ENCODE data around the gene VWF. TPM values are rescaled to one million over a fixed set of nuclear protein-coding genes. Genes with fewer than 3 reads are reported as not detected.
A peak's percentile ranks its signal among the peaks of the same experiment; 100 is the strongest.
"Not testable (repeated sequence)": the region's sequence is repeated elsewhere in the genome, so short reads cannot be mapped to it uniquely, and the experiment has no call there.

The VWF gene
- polyA plus RNA-seq, 4 donors: 8.1 to 11.9 (median 11.0) TPM

DNA sequence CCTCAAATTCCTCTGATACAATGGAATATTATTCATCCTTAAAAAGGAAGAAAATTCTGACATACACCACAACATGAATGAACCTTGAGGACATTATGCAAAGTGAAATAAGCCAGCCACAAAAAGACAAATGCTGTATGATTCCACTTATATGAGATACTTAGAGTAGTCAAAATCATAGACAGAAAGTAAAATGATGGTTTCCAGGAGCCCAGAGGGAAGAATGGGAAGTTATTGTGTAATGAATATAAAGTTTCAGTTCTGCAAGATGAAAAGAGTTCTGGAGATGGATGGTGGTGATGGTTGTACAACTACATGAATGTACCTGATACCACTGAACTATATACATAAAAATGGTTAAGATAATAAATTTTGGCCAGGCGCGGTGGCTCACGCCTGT, 18.3 kb downstream of the VWF start:
- no peak for DNase-seq (ENCODE audit: low read depth in 4 of 4, low spot score in 2 of 4)

DNA sequence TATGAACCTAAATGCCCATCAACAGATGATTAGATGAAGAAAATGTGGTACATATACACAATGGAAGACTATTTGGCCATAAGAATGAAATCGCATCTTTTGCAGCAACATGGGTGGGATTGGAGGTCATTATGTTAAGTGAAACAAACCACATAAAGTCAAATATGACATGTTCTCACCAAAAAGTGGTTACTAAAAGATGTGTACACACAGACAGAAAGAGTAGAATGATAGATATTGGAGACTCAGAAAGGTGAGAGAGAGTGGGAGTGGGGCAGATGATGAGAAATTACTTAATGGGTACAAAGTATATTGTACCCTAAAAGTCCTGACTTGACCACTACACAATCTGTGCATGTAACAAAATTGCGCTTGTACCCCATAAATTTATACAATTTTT, 19.6 kb downstream of the VWF start:
- DNase-seq (ENCODE audit: low read depth in 4 of 4, low spot score in 2 of 4): no peak

DNA sequence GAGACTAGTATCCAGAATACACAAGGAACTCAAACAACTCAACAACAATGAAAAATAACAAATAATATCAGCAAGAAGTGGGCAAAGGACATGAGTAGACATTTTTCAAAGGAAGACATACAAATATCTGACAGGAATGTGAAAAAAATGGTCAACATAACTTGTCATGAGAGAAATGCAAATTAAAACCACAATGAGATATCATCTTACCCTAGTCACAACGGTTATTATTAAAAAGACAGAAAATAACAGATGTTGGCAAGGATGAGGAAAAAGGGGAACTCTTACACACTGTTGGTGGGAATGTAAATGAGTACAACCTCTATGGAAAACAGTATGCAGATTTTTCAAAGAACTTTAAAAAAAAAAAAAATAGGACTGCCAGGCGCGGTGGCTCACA, 20.4 kb downstream of the VWF start:
- DNase-seq (ENCODE audit: low read depth in 4 of 4, low spot score in 2 of 4): no peak

DNA sequence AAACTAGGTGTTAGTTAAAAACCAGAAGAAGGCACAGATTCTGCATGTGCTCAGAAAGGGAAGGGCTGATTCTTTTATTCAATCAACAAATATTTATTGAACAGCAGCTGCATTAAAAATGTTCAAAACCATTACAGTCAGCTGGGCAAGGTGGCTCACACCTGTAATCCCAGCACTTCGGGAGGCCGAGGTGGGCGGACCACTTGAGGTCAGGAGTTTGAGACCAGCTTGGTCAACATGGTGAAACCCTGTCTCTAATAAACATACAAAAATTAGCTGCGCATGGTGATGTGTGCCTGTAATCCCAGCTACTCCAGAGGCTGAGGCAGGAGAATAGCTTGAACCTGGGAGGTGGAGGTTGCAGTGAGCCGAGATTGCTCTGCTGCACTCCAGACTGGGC, 22.4 kb downstream of the VWF start:
- DNase-seq (ENCODE audit: low read depth in 4 of 4, low spot score in 2 of 4): not testable (repeated sequence)

DNA sequence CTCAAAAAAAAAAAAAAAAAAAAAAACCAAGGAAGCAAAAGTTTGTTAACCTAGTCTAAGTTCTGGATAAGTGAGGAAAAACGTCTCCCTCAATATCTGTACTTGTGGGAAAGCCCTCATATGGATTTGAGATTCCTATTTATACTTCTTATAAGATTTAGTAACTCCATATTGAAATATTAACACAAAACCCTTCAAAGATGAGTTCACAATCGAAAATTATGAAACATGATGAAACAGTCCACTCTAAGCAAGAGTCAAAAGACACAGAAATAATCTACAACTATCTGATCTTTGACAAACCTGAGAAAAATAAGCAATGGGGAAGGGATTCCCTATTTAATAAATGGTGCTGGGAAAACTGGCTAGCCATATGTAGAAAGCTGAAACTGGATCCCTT, 25.2 kb downstream of the VWF start:
- no peak for DNase-seq (ENCODE audit: low read depth in 4 of 4, low spot score in 2 of 4)

DNA sequence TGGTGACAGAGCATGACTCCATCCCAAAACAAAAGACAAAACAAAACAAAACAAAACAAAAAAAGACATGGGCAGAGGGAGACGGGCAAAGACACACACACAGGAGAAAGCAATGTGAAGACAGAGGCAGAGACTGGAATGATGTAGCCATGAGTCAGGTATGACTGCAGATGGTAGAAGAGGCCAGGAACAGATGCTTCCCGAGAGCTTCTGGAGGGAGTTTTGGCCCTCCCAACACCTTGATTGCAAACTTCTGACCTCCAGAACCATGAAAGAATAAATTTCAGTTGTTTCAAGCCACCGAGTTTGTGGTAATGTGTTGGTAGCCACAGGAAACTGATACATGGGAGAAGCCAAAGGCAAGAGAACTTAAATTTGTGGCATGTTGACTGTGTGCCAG, 27.1 kb downstream of the VWF start:
- DNase-seq (ENCODE audit: low read depth in 4 of 4, low spot score in 2 of 4): no peak

DNA sequence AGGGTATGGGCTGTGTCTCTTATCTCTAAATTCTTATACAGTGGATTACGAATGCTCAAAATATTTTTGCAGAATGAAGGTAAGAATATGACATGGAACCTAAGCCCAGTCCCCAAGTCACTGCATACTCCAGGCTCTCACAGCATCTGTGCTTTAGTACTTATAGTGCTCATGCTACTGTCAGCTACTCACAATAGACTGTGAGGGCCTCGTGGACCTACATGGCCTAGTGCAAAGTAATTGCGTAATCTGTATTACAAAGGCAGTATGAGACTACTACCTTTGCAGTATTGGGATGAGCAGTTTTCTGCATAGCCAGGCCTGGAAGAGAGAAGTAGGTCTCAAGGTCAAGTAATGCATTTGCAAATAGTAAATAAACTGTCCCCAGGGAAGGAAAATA, 27.9 kb downstream of the VWF start:
- DNase-seq (ENCODE audit: low read depth in 4 of 4, low spot score in 2 of 4): no peak

DNA sequence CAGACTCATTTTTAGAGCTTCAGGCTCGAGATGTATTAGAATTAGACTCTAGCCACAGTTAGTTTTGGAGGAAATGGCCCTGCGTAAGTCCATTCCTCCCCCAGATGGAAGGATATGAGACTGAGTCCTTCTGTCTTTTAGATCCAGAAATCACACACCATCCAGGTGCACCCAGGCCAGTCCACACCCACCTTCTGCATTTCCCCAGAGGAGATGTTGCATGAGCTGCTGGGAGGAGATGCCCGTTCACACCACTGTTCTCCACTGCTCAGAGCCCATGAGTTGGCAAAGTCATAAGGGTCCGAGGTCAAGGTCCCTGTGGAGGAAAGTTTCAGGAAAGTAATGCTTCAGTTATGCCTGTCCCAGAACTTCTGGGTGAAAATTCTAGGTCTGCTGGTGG, 29.2 kb downstream of the VWF start:
- no peak for DNase-seq (ENCODE audit: low read depth in 4 of 4, low spot score in 2 of 4)

DNA sequence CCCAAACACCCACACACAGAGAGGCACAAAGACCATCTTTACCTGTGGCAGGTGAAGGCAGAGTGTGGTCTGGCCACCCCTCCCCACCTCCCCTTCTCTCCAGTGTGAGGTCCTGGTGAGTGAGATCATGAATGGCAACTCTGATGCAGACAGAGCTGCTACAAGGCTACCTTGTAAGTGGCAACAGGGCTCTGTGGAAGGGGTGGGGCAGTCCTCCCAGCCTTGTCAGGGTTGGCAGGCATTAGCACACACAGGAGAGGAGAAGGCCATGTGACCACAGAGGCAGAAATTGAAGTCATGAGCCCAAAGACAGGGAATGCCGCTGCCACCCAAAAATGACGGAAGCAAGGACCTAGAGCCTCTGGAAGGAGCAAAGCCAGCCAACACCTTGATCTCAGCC, 30.7 kb downstream of the VWF start:
- DNase-seq (ENCODE audit: low read depth in 4 of 4, low spot score in 2 of 4): no peak

DNA sequence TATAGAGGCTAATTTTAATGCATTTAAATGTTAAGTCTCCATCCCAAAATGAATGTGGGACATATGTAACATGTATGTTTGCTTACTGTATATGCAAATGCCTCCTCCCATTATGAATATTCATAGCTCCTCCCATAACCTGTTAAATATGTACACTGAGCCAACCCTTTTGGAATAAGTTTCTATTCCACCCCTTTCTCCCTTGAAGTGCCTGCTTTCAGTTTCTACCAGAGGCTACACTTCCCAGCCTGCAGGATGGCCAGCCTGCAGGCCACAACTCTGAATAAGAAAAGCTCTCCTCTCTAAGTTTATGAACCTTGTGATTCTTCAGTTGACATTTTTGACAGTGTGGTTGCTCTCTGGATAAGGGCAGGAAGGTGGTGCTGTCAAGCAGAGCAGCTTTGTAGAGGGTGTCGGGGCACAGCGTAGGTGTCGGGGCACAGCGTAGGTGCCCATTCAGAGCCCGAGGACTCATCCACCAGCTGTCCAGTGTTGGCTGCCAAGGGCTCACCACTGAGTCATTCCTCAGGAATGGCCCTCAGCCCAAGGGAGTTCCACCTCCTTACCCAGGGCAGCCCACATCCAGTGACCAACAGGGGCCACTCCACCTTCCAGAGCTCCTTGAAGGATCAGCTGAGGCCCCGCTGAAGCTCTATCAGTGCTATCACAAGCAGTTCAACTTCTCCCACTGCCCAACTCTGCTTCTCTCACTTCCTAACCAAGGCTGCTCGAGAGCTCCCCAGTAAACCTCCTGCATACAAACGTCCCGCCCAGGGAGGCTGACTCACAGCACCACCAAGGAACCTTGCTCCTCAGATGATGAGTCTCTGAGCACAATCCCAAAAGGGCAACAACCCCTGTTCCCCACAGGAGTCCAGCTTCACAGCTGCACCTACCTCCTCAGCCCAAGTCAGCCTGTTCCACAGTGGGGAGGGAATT, 31.4 kb downstream of the VWF start:
- no peak for DNase-seq (ENCODE audit: low read depth in 4 of 4, low spot score in 2 of 4)

DNA sequence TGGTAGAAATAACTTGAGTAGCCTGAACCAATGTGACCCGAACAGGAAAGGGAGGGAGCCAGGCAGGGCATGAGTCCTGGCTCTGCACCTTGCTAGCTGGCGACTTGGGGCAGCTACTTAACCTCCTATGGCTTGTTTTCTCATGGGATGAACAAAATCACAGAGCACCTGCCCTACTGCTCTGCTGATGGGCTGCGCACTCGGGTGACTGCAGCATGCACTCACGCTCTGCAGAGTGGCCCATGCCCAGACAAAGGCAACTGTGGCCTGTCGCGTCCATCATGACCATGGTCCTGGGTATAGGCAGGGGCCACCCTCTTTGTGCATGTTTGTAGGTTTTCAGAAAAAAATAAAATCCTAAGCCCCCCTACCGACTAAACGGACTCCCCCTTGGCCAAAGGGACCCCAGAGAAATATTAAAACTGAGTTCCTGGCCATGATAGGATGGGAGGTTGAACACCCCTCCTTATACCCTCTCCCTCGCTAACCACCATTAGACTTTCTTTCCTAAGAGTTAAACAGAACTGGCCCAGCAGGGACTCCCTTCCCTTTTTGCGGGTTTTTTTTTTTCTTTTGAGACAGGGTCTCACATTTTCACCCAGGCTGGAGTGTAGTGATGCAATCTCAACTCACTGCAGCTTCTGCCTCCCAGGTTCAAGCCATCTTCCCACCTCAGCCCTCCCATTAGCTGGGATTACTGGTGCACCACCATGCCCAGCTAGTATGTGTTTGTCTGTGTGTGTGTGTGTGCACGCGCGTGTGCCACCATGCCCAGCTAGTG, 32.5 kb downstream of the VWF start:
- no peak for DNase-seq (ENCODE audit: low read depth in 4 of 4, low spot score in 2 of 4)

DNA sequence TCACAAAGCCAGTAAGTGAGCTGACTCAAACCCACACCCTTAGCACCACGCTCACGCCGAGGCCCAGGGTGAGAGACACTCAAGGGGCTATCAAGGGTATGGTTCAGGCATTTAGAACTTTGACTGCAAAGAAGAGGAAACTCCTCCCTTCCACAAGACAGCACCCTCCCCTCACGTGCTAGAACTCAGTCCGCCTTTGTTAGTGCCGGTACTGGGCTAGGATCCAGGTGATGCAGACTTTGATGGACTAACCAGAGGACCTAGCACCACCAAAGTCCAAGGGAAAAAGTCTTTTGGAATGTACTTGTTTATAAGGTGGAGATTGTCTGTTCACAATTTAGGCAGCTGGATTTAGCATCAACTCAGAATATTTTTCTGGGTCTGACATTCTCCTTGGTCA, 33.7 kb downstream of the VWF start:
- DNase-seq (ENCODE audit: low read depth in 4 of 4, low spot score in 2 of 4): no peak

DNA sequence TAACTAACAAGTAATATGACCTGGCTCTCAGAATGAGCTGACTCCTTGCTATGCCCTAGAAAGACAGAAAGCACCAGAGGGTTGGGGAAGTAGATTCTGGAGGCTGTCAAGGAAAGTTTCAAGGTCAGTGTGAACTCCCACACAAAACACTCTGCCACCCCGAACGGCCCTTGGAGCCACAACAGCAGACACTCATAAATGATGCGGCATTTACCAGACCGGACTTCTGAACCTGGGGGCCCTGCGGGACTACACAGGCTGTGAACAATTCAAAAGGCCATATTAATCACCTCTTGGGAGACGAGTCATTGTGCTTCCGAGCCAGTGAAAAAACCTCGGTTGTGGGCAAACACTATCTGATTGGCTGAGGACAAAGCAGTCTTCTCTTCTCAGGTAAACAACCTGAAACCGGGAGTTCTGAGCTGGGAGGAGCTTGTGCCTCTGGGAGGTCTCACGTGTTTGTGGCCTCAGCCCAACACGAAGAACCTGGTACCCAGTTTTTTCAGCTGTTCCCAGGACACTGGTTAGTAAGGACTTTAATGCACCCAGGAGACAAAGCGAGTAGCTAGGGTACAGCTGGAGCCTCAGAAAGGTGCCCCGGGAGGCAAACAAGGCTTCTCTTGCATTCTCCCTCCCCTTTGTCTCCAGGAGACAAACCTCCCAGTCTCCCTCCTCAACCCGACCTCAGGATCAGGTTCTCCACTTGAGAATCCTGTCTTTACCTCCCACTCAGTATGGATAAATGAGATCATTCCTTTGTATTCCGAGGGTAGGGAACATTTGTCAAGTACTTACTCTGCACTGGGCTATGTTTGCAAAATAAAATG, 35.3 kb downstream of the VWF start:
- peak in 1 of 4 donors; percentile 69 for DNase-seq (ENCODE audit: low read depth in 4 of 4, low spot score in 2 of 4)

DNA sequence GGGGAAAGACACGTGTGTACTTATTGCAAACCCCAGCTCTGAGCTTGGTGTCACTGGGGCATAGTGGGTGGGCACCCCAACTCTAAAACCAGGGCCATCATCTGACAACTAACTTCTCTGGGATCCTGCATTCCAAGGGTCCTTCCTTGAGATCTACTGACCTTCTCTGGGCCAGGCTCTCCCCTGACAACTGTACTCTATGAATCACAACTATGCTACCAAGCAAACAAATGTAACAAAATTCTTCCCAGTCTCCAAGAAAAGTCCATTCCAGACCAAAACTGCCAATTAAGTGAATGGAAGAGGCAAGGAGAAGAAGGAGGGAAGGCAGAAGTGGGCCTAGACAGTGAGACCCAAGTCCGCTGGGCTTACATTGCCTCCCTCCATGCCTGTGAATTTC, 38.2 kb downstream of the VWF start:
- DNase-seq (ENCODE audit: low read depth in 4 of 4, low spot score in 2 of 4): no peak

DNA sequence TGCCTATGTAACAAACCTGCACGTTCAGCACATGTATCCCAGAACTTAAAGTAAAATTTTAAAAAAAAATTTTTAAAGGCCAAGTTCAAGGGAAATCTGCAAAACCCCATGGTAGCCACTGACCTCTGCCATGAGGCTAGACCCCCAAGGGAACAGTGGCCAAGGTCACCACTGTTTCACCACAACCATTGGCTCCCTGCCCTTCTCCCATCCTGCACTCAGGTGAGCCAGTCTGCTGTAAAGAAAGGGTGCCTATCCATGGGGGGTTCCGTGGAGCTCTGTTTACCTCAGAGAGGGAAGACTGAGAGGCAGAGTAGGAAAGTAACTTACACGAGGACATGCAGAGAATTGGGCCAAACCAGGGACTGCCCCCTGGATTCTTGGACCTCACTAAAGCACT, 38.6 kb downstream of the VWF start:
- no peak for DNase-seq (ENCODE audit: low read depth in 4 of 4, low spot score in 2 of 4)

DNA sequence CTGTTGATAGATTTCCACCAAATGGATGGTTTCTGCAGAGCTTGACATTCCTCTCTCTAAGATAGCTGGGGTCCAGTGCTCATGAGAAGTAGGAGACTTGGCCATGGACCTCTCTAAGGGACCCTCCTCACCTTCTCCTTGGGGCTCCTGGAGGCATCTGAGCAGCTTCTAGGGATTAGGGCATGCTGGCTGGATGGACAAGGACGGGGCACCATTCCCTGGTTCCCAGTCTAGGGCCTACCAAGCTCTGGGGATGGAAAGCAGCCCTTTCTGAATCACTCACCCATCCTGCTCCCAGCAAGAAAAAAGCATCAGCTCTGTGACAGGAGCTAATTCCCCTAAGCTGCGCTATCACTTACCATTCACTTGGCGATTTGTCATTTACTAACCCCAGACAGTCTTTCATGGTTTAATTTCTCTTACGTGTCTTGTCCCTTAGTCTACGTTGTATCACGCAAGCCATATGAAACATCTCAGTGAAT, 39.5 kb downstream of the VWF start:
- DNase-seq (ENCODE audit: low read depth in 4 of 4, low spot score in 2 of 4): no peak

DNA sequence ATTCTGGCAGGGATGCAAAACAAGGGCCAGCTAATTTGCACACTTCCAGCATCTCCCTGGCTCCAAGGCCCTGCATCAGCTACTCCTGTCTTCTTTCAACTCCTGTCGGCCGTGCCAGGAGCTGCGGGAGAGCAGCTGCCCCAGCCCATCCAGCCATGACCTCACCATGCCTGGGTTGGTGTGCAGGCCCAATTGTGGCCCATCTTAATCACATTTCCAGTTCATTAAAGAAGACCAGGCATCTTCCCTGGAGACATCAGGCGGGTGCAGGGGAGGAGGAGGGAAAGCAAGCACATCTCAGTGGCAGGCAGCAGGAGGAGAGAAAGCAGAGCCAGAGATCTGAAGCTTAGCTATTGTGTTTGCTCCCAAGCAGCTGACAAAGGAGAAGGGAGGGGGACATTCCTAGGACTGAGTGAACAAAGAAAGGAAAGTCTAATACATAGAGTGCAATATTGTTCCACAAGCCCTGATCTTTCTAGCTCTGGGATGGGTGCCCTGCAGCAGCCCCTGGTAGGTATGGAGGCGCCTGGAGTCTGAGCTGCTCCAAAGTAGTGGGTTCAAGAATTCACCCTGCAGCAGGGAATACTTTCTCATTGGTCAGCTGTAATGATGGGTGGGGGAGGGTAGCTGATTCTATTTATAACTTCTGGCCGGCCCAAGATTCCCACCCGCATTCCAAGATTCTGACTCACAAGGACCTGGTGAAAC, 40.1 kb downstream of the VWF start:
- DNase-seq (ENCODE audit: low read depth in 4 of 4, low spot score in 2 of 4): no peak

DNA sequence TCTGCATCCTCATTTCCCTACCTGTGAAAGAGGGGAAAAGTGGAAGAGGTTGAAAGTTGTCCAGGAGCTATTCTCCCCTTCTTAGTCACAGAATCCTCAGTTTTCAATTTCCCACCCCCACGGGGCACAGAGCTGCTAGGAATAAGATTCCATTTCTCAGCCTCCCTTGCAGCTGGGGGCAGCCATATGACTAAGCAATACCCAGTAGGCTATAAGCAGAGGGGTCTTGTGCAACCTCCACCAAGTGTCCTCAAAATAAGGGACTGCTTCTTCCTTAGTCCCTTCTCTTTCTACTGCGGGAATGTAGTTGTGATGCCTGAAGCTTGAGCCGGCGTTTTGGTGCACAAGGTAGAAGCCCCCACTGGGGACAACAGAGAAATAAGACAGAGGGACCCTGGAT, 40.9 kb downstream of the VWF start:
- DNase-seq (ENCODE audit: low read depth in 4 of 4, low spot score in 2 of 4): no peak

DNA sequence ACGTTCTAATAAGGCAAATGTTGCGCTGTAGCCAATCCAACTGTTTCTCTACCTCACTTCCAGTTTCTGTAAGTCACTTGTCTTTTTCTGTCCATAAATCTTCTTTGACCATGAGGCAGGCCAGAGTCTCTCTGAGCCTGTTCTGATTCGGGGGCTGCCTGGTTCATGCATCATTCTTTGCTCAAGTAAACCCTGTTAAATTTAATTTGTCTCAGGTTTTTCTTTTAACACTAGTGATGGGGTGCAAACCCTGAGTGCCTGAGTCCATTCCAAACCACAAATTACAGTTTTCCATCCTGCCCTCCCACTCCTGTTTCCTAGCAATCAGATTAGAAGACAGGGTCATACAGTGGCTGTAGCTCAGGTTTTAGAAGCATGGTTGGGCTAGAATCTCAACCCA, 41.9 kb downstream of the VWF start:
- DNase-seq (ENCODE audit: low read depth in 4 of 4, low spot score in 2 of 4): no peak
